Measurements from ENCODE around the gene AGPAT1.

GRCh38 chr6:32191696-32192607 is 16.1 kb upstream of the AGPAT1 start:
- TF ChIP-seq POLR2A (IDR thresholded peaks at IDR 0.05; ENCODE audit: low read length) (no peak), GATA1 (IDR thresholded peaks at IDR 0.05; ENCODE audit: low read depth, low read length) (no peak)

All from erythroblast (primary cell).